WTC11 (cell line): ENCODE results near the gene ZSWIM3. TPM values are rescaled to one million over a fixed set of nuclear protein-coding genes. Genes with fewer than 3 reads are reported as not detected.

Source experiments
- ATAC-seq: fragments of 200-7000 bp; cut with Tn5 transposase; 2 replicates; pipeline ENCODE4 v1.10.0; 2021; ENCODE audit warnings: mild to moderate bottlenecking, moderate library complexity
- CTCF ChIA-PET: fragments of 300-600 bp; sonication (Branson Sonifier 250); formaldehyde crosslinking; loops from one replicate; lab custom pipeline; 2021; ENCODE audit warnings: antibody characterized with exemption; lab: Charles Lee
- POLR2A ChIA-PET: fragments of 350-600 bp; sonication (Branson Sonifier 250); formaldehyde crosslinking; loops from one replicate; lab custom pipeline; 2021; ENCODE audit warnings: antibody characterized with exemption; lab: Charles Lee
- DNase-seq: peaks from one replicate; pipeline ENCODE4 v3.0.0; 2021; ENCODE audit warnings: low spot score
- H3K27ac Mint-ChIP-seq: 2 replicates; pipeline ENCODE4 v1.8.0; 2021; ENCODE audit warnings: mixed read lengths
- H3K27me3 Mint-ChIP-seq: 2 replicates; pipeline ENCODE4 v1.8.0; 2021; ENCODE audit warnings: low read depth, mild to moderate bottlenecking, moderate library complexity, mixed read lengths
- H3K36me3 Mint-ChIP-seq: 2 replicates; pipeline ENCODE4 v1.8.0; 2021; ENCODE audit warnings: mixed read lengths
- H3K4me1 Mint-ChIP-seq: 2 replicates; pipeline ENCODE4 v1.8.0; 2022; ENCODE audit warnings: mixed read lengths
- H3K4me3 Mint-ChIP-seq: 2 replicates; pipeline ENCODE4 v1.8.0; 2021; ENCODE audit warnings: mild to moderate bottlenecking, moderate library complexity, mixed read lengths
- H3K9me3 Mint-ChIP-seq: 2 replicates; pipeline ENCODE4 v1.8.0; 2021; ENCODE audit warnings: mixed read lengths
- ATF1 ChIP-seq: sonication (generic); formaldehyde crosslinking; IDR thresholded peaks from 2 replicates; pipeline ENCODE4 v1.8.1; 2023; ENCODE audit warnings: mild to moderate bottlenecking, moderate library complexity, missing genetic modification reagents
- ATF6 ChIP-seq: sonication (generic); formaldehyde crosslinking; IDR thresholded peaks from 2 replicates; pipeline ENCODE4 v1.8.1; 2023; ENCODE audit warnings: mild to moderate bottlenecking, missing genetic modification reagents
- CREB1 ChIP-seq: sonication (generic); formaldehyde crosslinking; IDR thresholded peaks from 2 replicates; pipeline ENCODE4 v1.8.0; 2023; ENCODE audit warnings: mild to moderate bottlenecking, missing genetic modification reagents
- E2F5 ChIP-seq: sonication (generic); formaldehyde crosslinking; IDR thresholded peaks from 2 replicates; pipeline ENCODE4 v1.8.1; 2022; ENCODE audit warnings: mild to moderate bottlenecking, moderate library complexity, missing genetic modification reagents
- MLX ChIP-seq: sonication (generic); formaldehyde crosslinking; IDR thresholded peaks from 2 replicates; pipeline ENCODE4 v1.8.1; 2023; ENCODE audit warnings: mild to moderate bottlenecking, missing genetic modification reagents, moderate library complexity
- MXD4 ChIP-seq: fragments of 250-450 bp; sonication (Bioruptor Pico); IDR thresholded peaks from 2 replicates; pipeline ENCODE4 v1.8.0; 2021; ENCODE audit warnings: mild to moderate bottlenecking, moderate library complexity, borderline replicate concordance
- NFYB ChIP-seq: sonication (generic); formaldehyde crosslinking; conservative IDR thresholded peaks from 2 replicates; pipeline ENCODE4 v1.8.0; 2022; ENCODE audit warnings: low read depth, missing genetic modification reagents
- SP1 ChIP-seq: sonication (generic); formaldehyde crosslinking; conservative IDR thresholded peaks from 2 replicates; pipeline ENCODE4 v1.8.1; 2022; ENCODE audit warnings: missing genetic modification reagents
- TP53 ChIP-seq: sonication (generic); formaldehyde crosslinking; IDR thresholded peaks from 2 replicates; pipeline ENCODE4 v1.8.1; 2023; ENCODE audit warnings: mild to moderate bottlenecking, missing genetic modification reagents
- USF1 ChIP-seq: sonication (generic); formaldehyde crosslinking; IDR thresholded peaks from 2 replicates; pipeline ENCODE4 v1.8.0; 2022; ENCODE audit warnings: mild to moderate bottlenecking, missing genetic modification reagents
- ZBTB43 ChIP-seq: sonication (generic); formaldehyde crosslinking; IDR thresholded peaks from 2 replicates; pipeline ENCODE4 v1.8.1; 2023; ENCODE audit warnings: mild to moderate bottlenecking, missing genetic modification reagents
- ZMAT4 ChIP-seq: fragments of 250-450 bp; sonication (Bioruptor Pico); IDR thresholded peaks from 2 replicates; pipeline ENCODE4 v1.9.0; 2021; ENCODE audit warnings: mild to moderate bottlenecking
- ZNF317 ChIP-seq: sonication (generic); formaldehyde crosslinking; IDR thresholded peaks from 2 replicates; pipeline ENCODE4 v1.8.1; 2023; ENCODE audit warnings: low read depth, mild to moderate bottlenecking, moderate library complexity, missing genetic modification reagents, borderline replicate concordance
- ZNF425 ChIP-seq: fragments of 250-450 bp; sonication (Bioruptor Pico); conservative IDR thresholded peaks from 2 replicates; pipeline ENCODE4 v1.9.0; 2021; ENCODE audit warnings: mild to moderate bottlenecking
- ZNF512 ChIP-seq: sonication (generic); formaldehyde crosslinking; IDR thresholded peaks from 2 replicates; pipeline ENCODE4 v1.8.1; 2022; ENCODE audit warnings: missing genetic modification reagents, borderline replicate concordance
- ZNF532 ChIP-seq: fragments of 250-450 bp; sonication (Bioruptor Pico); IDR thresholded peaks from 2 replicates; pipeline ENCODE4 v1.9.0; 2021; ENCODE audit warnings: mild to moderate bottlenecking, borderline replicate concordance
- total RNA-seq: library from RNA; stranded (reverse); gene quantifications from 3 replicates; pipeline ENCODE4 v1.2.3, GENCODE V29; 2021

ZSWIM3 gene
- total RNA-seq, 1 experiment from 2014 or later, result 3.4 TPM

- Mint-ChIP-seq H3K36me3 (peaks cover 3% of the 10 kb centered on the region; the same call in 1 of the 2 replicates), H3K27ac (no peak overlapping the region), H3K27me3 (no peaks in the 10 kb centered on the region), H3K4me3 (peak overlapping the region; percentile 76), H3K4me1 (peaks cover 18% of the 10 kb centered on the region), H3K9me3 (no peaks in the 10 kb centered on the region)
- ChIA-PET CTCF (interaction anchor here (0.7 to 2.7 kb wide), 8 partner anchors 10 to 178 kb away, joined by 3 to 27 read pairs (median 6); partner anchors contain the start of gene ZSWIM1), POLR2A (interaction anchor here (0.9 to 2.0 kb wide), 3 partner anchors 10 to 101 kb away, joined by 3 to 9 read pairs (median 8); partner anchors contain the start of gene PCIF1)
- peak; percentile 91 for ATAC-seq
- DNase-seq, result peak; percentile 87
- TF ChIP-seq TP53, result peak; percentile 82; the same call in 1 of the 2 replicates
- no peak for TF ChIP-seq ZBTB43 (CRISPR knock-in tag)
- TF ChIP-seq ZNF317 (CRISPR knock-in tag), result no peak; the same call in 1 of the 2 replicates
- 0 out of 2 replicates have a peak, but pooled peaks have one; percentile 7 for TF ChIP-seq USF1 (CRISPR knock-in tag)
- TF ChIP-seq E2F5 (CRISPR knock-in tag), result peak; percentile 45; the same call in 1 of the 2 replicates
- TF ChIP-seq NFYB (CRISPR knock-in tag), result no peak
- TF ChIP-seq MXD4 (CRISPR knock-in tag), result no peak
- TF ChIP-seq SP1, result peak; percentile 89
- TF ChIP-seq ZNF532 (CRISPR knock-in tag), result no peak
- TF ChIP-seq ATF6, result no peak
- TF ChIP-seq MLX (CRISPR knock-in tag), result 0 out of 2 replicates have a peak, but pooled peaks have one; percentile 7
- no peak for TF ChIP-seq ZNF512 (CRISPR knock-in tag)
- no peak for TF ChIP-seq ATF1
- TF ChIP-seq CREB1 (CRISPR knock-in tag), result no peak
- TF ChIP-seq ZMAT4 (CRISPR knock-in tag), result no peak
- TF ChIP-seq ZNF425 (CRISPR knock-in tag), result no peak
Observed at GRCh38 chr20:45833883-45834796, 23.3 kb upstream of the ZSWIM3 start.
